HG02798 (cell line): Measurements from ENCODE around the gene CRTAP.
"Not testable (repeated sequence)": the region's sequence is repeated elsewhere in the genome, so short reads cannot be mapped to it uniquely, and the experiment has no call there.

Experiments
- ATAC-seq: cut with Tn5 transposase; IDR thresholded peaks from one replicate; pipeline ENCODE4 v1.9.1; 2021; ENCODE audit warnings: mild to moderate bottlenecking; ENCODE audit not compliant: unreplicated experiment, poor library complexity

CRTAP gene

GRCh38 chr3:33137691-33138090 is 23.9 kb downstream of the CRTAP start:
- ATAC-seq, result no peak

GRCh38 chr3:33139006-33139623 is 25.3 kb downstream of the CRTAP start:
- ATAC-seq, result peak; percentile 38

DNA sequence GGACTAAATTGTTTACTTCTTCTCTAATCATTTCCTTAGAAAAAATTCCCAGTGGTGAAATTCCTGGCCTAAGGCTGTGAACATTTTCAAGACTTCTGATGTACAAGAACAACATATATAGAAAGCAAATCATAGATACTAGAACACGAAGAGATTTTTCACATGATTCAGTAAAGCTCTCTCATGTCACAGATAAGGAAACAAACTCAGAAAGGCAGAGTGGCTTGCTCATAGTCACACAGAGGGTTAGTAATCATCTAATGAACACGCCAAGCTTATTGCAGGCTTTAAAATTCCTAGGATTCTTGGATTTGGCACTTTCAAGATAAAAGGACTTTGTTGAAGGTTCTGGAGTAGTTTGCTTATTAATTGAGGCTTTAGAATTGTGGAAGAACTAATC is 26.2 kb downstream of the CRTAP start:
- no peak for ATAC-seq

DNA sequence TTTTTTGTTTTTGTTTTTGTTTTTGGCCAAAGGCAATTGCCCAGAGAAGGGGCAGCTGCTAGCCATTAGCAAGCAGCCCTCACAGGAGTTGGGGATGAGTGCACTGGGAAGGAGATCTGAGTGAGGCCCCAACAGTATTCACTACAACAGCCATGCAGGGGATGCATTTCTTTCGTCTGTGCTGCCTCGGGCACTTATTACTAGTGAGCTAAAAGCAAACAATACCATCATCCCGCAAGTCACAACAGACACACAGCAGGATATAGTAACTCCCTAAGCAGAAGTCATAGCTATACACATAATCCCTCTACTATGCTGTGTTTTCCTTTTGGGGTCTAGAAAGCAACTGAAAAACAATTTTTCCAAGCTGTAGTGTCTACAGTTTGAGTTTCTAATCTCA is 27.2 kb downstream of the CRTAP start:
- ATAC-seq, result no peak

DNA sequence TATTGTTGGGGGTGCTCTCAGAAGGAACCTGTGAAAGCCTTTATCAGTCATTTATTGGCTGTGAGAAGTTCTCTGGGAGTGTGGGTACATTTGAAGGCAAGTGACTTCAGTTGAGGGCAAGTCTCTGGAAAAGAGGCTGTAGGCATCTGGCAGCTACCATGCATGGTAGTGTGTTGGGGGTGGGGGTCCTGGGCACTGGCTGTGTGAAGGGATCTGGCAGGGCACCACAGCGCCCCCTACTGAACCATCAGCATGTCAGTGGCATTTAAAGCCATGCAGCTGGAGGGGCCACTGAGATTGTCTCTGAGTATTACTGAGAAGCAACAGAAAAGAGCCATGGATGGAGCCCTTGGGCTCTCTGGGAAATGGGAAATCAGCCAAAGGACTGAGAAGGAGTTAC is 30.6 kb downstream of the CRTAP start:
- ATAC-seq, result no peak

DNA sequence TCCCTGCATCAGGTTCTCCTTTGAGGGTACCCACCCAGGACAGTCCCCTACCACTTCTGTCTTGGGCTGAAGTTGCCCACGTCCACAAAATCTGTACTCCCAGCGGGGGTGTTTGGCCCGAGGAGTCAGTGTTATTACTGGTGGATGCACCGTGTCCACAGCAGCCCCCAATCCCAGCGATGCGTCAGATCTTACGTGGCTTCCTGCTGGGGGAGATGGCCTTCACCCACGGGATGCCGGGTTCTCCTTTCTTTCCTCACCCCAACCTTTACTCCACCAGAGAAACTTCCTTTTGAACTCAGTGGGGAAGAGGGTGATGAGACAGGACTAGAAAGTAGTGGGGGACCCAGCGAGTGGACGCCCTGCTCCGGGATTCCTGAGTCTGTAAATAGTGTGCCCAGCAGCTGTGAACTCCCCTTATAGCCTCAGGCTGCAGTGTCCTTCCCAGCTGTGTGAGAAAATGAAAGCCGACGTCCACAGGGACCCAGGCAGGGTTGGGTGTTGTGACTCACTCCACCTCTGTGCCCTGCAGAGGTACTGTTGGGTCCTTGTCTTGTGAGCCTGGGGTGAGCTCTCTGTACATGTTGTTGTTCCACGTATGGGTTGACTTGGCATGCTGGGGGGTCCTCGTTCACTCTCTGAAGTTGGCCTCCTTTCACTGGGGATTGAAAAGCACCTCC is 31.5 kb downstream of the CRTAP start:
- ATAC-seq, result no peak

- no peak for ATAC-seq
Observed at GRCh38 chr3:33145901-33146580, 32.2 kb downstream of the CRTAP start.

GRCh38 chr3:33146791-33147445 is 33.1 kb downstream of the CRTAP start:
- ATAC-seq, result no peak

DNA sequence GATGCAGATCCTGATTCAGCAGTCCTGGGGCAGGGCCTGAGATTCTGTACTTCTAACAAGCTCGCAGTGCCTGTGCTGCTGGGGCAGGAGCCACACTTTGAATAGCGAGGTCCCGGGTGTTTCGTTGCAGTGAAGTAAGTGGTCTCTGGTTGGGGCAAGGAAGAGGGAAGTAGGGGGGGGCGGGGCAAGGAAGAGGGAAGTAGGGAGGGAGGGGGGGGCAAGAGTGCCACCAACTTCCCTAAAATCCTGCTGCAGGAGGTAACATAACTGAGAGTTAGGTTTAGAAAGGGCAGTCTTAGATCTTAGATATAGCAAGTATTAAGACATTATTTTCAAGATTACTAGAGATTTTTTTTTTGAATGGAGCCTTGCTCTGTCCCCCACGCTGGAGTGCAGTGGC is 35.5 kb downstream of the CRTAP start:
- ATAC-seq, result no peak

DNA sequence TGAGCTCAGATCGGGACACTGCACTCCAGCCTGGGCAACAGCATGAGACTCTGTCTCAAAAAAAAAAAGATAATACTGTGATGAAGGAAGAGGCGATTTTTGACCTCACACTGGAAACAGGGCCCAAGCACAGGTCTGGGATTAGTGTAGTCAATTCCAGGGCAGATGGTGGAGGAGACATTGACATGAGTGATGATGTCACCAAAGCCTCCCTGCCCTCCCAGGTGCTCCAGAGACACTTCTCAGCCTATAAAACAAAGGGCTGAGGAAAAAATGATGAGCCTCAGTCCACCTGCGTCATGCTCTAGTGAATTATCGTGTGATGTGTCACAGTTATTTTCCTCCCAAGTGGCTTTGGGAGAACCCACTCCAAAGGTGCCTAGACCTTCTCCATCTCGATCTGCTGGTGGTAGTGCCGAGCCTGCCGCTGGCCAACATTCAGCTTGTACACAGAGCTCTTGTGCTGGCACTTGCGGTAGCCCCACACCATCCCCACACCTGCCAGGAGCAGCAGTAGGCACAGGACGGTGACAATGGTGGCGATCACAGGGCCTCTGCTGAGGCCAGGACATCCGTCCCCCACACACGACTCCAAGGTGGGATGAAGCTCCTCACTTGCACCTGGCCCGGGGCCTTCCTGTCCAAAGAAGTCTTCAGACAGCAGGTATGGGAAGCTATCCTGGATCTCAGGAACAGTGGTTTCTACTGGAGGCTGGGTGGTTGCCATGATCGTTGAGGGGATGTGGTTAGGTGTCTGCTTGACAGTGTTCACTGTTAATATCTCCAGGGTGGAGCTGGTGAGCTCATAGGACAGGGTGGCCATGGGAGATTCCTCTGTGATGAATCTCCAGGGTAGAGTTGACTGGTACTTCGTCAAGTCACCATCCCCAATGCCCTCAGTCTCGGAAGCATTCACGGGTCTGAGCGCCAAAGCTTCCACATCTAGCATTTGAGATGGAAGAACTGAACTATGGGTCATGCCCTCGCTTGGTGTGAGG is 38.8 kb downstream of the CRTAP start:
- no peak for ATAC-seq

- ATAC-seq, result no peak
Observed at GRCh38 chr3:33153782-33154181, 40.0 kb downstream of the CRTAP start.

DNA sequence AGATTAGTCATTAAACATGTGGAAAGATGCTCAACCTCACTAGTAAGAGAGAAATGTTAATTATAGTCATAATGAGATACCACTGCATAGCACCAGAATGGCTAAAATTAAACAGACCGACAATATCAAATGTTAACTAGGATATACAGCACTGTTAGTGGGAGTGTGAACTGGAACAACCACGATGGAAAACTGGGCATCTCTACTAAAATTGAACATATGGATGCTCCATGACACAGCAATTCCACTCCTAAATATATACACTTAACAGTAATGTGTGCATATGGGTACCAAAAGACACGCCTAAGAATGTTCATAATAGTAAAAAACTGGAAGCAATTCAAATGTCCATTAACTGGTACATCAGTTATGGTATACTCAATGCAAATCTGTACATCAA is 41.5 kb downstream of the CRTAP start:
- no peak for ATAC-seq

DNA sequence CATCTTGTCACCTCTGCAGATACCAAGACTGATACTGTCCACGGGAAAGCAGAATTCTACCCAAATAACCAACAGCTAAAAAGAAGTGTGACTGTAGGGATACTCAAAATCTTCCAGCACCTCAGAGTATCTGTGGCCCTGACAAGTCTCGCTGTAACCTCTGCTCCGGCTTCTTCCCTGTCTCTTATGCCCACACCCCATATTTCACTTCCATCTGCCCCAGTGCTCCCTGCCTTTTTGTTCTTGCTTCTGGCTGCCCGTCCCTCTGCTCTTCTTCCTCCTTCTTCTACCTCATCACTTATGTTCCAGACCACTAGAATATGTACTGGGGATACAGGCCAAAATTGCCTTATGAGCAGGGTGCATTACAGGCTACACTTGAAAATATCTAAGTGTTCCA is 45.4 kb downstream of the CRTAP start:
- ATAC-seq, result no peak

- ATAC-seq, result no peak
Observed at GRCh38 chr3:33159981-33160380, 46.2 kb downstream of the CRTAP start.

GRCh38 chr3:33162621-33163020 is 48.8 kb downstream of the CRTAP start:
- not testable (repeated sequence) for ATAC-seq

- ATAC-seq, result no peak
Observed at GRCh38 chr3:33165372-33165771, 51.6 kb downstream of the CRTAP start.

- no peak for ATAC-seq
Observed at GRCh38 chr3:33166095-33166494, 52.3 kb downstream of the CRTAP start.

DNA sequence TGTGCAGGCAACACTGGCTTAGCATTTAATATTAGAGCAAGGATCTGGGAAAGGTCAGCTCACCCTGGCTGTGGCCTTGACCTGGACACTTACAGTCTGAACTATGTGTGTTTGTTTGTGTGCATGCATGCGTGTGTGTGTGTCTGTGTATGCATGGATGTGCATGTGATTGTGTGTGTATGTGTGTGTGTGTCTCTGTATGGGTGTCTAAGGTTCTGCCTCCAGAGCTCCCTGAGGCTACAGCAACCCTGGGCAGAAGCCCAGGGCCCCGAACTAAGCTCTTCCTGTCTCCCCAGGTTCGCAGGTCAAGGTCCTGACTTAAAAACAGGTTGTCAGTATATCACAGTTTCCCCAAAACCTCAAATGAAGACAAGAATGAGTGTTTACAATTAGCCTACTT is 53.5 kb downstream of the CRTAP start:
- no peak for ATAC-seq

DNA sequence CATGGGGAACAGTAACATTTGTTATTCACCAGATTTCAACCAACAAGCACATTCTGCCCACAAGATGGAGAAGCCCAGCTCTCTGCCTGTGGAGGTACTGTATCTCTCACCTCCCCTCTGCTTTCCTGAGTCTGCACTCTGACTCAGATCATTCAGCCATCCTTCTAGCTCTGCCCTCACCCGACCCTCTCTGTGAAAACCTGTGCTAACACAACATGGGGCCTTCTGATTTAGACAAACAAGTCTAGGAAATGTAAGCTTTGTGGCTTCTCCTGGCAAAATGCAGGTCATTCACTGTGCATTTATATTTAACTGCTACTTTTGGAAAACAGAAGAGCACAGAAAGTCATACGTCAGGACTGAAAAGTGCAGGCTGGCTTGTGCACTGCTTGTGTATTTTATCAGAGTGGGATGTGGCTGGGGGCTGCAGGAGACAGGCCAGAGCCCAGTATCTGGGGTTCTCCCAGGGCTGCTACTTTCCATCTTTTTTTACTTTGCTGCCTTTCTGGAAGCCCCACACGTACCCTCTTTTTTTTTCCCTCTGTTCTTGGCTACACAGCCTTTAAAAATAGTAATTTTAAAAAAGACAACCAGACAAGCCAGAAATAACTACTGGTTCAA is 54.0 kb downstream of the CRTAP start:
- ATAC-seq, result no peak

- ATAC-seq, result no peak
Observed at GRCh38 chr3:33170531-33170930, 56.7 kb downstream of the CRTAP start.
